NCI-H2107 (cell line): ENCODE results near the gene ATP5F1E.
A peak's percentile ranks its signal among the peaks of the same experiment; 100 is the strongest.
"Not testable (repeated sequence)": the region's sequence is repeated elsewhere in the genome, so short reads cannot be mapped to it uniquely, and the experiment has no call there.

Source experiments
- DNase-seq: peaks from one replicate; lab custom pipeline; 2025; lab: John Stamatoyannopoulos, UW

ATP5F1E gene

DNA sequence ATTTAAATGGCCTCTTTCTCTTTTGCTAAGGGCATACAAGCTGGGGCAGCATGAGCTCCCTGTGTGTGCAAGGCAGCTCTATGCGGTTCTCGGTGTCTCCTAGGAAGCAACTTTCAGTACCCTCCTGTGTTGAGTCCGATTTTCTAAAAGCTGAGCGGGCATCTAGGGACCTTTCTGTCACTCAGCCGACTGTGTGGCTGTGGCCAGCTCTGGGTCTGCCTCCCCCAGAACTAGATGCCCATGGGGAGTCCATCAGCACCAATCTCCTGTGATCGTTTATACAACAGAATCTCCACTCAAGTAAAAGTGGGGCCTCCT, 43.6 kb downstream of the ATP5F1E start:
- no peak for DNase-seq

DNA sequence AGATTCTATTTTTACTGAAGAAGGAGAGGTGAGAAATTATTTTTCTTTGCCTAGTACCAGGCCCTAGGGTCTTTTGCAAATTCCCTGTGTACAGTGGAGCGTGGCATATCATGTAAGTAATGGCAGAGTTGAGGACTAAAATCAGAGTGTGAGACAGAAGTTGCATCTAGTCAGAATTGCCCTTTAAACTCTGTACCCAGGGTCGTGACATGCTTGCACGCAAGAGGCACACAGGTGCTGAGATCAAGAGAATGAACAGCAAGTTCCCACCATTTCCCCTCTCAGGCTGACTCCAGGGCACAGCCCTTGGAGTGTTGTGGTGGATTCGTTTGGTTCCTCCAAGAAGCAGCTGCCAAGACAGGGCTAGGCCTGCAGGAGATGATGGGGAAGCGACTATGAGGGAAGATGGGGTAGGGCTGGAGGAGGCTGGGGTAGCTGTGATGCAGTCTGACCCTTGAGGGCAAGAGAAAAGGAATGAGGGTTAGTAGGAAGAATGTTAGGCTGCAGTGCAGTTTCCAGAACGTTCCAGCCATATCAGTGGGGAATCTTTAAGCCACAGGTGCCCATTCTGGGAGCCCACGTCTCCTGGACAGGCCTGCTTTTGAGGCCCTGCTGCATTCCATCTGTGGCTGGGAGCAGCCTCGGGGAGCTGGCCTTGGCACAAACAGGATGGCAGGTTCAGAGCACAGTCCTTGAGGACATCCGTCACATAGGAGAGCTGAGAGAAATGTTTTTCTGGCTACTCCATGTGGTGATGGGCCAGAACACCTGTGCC, 44.2 kb downstream of the ATP5F1E start:
- no peak for DNase-seq

DNA sequence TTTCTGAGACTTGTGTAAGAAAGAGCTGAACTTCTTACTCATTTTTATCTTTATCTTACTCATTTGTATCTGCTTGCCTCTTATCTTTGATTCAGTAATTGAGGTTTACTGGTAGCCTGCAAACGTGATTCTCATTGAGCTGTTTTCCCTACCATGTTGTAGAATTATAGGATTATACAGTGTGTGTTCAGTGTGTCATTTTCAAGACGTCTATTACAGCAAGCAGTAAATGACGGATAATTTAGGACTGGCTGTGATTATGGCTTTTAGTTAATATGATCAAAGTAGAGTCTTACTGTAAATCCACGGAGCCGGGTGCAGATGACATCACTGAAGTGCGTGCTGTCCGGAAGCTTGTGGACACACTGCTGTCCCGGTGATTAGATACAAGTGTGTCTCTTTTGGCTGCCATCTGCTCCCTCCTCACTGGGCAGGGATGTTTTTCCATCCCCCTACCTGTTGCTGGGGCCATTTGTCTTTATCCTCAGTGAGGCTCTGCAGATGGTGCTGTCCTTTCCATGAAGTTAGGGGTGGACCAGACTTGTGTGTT, 45.1 kb downstream of the ATP5F1E start:
- DNase-seq: no peak

DNA sequence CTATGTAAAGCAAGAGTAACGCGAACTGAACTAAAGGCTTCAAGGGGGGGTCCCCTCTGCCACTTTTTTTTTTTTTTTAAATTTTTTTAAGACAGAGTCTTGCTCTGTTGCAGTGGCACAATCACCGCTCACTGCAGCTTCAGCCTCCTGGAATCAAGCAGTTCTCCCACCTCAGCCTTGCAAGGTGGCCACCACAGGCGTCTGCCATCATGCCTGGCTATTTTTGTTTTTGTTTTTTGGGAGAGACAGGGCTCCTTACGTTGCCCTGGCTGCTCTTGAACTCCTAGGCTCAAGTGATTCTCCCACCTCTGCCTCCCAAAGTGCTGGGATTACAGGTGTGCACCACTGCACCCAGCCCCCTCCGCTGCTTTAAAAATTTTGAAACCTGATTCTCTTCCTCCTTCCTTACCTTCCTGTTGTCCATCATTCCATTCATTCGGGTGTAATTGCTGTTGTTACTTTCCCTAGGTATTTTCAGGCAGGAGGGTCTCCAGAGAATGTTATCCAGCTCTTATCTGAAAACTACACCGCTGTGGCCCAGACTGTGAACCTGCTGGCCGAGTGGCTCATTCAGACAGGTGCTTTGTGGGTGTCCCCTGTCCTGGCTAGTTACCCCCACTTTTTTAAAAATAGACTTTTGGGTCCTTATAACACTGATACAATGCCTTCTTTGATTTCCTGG, 45.7 kb downstream of the ATP5F1E start:
- no peak for DNase-seq

DNA sequence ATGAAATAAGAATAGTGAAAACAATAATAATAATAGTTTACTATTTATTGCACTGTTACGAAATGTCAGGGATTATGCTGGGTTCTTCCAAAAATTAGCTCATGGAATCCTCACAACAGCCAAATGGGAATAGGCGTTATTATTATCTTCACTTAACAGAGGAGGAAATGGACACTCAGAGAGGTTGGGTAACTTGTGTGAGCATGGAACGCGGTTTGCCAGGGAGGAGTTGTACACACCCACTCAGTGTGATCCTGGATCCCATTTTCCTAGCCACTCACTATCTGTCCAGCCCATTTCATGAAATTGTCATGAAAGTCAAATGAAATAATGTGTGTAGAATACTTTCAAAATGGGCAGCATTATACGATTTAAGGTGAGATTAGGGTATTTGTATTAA, 46.5 kb downstream of the ATP5F1E start:
- no peak for DNase-seq

DNA sequence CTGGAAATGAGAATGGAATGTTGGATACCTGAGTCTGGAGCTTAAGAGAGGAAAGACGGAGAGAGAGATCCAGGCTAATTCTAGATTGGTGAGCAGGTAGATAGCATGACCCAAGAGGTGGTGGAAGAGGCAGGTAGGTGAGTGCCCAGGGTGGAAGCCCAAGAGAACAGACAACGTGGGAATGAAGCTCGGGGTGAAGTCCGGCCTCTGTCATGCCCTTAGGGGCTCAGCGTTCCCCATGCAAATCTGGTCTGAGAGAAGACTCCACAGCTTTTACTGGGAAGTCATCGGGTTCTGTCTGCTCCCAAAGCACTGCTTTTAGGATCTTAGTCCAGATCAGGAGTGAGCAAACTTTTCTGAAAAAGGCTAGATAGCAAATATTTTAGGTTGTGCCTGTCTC, 47.4 kb downstream of the ATP5F1E start:
- no peak for DNase-seq

DNA sequence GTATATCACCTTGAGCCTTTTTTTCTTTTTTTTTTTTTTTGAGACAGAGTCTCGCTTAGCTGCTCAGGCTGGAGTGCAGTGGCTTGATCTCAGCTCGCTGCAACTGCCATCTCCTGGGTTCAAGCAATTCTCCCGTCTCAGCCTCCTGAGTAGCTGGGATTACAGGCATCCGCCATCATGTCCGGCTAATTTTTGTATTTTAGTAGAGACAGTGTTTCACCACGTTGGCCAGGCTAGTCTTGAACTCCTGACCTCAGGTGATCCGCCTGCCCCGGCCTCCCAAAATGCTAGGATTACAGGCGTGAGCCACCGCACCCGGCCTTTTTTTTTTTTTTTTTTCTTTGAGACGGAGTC, 49.0 kb downstream of the ATP5F1E start:
- DNase-seq: not testable (repeated sequence)

DNA sequence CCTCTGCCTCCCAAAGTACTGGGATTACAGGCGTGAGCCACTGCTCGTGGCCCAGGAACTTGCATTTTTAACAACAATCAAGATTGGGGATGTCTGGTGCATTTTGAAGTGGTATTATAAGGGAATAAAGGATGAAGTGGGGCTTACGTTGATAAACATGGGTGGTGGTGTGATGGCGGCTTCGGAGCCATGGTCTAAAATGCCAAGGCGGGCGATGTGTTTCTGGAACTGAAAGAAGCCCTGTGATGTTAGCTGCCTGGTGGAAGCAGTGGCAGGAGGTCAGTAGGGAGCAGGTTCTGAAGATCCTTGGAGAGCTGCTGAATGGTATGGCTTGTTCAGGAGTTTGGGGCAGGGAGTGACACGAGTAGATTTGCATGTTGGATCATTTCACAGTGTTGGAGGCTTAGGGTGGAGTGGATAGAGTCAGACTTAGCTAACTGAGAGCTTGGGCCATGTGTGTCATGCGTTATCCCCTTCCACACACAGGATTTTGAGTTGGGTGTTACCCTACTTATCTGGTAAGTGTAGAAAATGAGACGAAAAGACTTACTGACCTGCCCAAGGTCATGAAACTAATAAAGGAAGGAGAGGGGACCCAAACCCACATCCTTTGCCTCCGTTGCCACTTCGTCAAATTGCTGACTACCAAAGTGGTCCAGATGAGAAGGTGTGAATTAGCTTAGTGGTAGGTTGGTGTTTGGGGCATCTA, 49.6 kb downstream of the ATP5F1E start:
- no peak for DNase-seq

DNA sequence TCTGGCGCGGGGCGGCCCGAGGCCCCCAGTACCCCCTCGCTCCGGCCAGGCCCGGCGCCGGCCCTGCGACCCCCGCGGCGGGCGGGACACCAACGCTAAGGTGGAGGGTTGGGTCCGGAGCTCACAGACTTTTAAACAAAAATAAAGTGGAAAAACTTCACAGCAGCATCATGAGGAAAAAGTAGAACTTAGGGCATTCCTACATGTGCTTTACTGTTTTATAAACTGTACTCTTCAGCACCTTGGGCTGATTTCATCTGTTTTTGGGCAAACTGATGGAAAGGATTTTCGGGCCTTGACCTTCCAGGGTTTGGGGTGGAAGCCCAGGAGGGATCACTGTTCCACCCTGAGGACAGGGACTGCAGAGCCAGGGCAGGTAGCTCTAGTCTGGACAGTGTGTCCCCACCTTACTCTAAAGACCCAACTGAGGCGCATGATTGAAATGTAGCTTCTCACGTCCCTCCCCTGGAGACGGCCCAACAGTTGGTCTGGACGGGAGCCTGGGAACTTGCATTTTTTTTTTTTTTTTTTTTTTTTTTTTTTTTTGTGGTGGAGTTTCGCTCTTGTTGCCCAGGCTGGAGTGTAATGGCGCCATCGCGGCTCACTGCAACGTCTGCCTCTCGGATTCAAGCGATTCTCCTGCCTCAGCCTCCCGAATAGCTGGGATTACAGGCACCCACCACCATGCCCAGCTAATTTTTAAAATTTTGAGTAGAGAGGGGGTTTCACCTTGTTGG, 50.3 kb downstream of the ATP5F1E start:
- DNase-seq: no peak

DNA sequence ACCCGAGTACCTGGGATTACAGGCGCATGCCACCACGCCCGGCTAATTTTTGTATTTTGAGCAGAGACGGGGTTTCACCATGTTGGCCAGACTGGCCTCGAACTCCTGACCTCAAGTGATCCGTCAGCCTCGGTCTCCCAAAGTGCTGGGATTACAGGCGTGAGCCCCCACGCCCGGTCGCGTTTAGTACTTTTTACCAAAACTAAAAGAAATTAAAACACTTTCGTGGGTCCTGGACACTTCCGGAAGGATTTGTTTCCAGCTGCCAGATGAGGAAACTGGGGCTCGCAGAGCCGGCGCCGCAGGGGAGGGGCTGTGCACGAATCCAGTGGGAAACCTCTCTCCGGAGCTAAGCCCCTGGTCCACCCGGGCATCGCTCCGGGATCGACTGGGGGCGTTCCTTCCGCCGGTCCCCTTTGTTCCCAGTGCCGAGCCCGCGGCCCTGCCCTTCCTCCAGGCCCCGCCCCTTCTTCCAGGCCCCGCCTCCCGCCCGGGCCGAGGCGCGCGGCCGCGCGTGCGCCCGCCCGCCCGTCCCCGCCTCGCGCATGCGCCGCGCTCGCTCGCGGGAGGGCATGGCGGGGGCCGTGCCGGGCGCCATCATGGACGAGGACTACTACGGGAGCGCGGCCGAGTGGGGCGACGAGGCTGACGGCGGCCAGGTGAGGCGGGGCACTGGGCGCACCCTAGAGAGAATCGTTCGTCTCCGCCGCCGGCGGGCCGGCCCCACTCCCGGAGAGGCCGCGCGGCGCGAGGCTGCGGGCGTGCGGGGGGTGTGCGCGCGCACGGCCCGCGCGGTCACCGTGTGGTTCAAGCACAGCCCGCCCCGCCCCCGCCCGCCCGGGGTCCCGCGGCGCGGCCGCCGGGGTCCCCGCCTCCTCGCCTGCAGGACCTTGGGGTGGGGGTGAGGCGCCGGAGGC, 51.2 kb downstream of the ATP5F1E start, which contains the start of gene NELFCD:
Gene NELFCD, plus strand, starts transcription at position 546 of the 917 bp plus-strand sequence. Its CDS starts 54 bp downstream, at position 600.
- peak; percentile 84 for DNase-seq

DNA sequence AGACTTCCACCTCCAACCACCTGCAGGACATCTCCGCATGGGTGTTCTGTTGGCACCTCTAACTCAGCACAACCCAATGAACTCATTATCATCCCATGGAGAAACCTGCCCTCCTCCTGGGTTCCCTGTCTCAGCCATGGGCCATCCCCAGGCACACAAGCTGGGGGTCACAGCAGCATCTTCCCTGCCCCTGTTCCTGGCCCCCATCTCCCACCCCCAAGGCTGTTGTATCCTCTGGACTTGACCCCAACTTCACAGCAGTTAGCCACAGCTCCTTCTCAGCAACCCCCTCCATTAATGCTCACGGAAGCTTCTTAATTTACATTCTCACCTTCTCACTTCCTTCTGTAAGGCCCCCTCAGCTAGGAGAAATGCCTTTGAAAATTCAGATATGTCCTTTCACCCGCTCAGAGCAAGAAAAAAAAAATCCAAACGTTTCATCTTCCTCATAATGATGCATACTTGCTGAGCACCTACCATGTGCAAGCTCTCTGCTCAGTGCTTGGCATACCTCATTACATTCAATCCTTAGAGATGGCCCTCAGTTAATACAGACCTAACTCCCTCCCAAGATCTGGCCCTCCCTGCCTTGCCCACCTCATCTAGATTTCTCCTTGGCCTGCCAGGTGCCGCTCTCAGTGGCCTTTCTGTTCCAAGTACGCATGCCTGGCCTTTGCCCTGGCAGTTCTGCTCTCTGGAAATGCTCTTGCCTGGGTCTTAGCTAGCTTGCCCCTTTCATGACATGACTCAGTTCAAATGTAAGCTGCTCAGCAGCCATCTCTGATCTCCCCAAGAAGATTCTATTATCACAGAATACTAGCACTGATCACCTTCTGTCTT, 53.6 kb downstream of the ATP5F1E start:
- no peak for DNase-seq

DNA sequence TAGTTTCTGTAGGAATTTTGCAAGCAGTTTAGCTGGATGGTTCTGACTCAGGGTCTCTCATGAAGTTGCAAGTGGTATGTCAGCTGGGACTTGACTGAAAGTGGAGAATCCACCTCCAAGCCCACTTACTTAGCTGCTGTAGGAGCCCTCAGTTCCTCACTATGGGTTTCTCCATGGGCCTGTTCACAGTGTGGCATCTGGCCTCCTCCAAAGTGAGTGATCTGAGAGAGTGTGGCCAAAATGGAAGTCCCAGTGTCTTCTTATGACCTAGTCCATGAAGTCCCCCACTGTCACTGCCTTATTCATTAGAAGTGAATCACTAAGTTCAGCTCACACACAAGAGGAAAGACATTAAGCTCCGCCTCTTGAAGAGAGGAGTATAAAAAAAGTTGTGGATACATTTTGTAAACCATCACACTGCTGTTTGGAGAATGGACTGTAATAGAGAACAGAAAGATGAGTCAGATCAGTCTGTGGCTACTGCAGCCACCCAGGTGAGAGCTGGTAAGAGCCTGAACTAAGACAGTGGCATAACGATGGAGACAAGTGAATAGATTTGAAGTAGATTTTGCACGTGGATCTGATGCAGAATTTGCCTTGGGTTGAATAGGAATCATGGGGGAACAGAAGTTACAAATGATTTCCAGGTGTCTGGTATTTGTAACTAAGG, 55.9 kb downstream of the ATP5F1E start:
- no peak for DNase-seq
